ENCODE results near the gene ARHGEF18.
A peak's percentile ranks its signal among the peaks of the same experiment; 100 is the strongest.

DNA sequence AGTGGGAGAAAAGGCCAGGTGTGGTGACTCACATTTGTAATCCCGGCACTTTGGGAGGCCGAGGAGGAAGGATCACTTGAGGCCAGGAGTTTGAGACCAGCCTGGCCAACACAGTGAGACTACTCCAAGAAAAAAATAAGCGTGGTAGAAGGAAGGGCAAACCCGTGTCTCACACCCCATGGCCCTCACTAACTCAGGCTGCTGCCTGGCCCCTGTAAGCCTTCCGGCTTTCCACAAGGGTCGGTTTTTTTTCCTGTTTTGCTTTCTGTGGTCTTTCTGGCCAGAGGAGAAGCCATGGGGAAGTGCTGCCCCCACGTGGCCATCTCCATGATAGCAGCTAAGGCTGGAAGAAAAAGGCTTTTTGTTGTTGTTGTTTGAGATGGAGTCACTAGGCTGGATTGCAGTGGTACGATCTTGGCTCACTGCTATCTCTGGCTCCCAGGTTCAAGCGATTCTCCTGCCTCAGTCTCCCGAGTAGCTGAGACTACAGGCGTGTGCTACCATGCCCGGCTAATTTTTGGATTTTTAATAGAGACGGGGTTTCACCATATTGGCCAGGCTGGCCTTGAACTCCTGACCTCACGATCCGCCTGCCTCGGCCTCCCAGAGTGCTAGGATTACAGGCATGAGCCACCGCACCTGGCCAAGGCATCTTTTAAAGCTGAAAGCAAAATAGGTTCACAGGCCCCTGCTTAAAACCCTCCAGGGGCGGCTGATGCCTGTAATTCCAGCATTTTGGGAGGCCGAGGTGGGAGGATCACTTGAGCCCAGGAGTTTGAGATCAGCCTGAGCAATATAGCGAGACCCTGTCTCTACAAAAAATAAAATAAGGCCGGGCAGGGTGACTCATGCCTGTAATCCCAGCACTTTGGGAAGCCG, 7.5 kb upstream of the ARHGEF18 start:
- TF ChIP-seq, protein P1, sequence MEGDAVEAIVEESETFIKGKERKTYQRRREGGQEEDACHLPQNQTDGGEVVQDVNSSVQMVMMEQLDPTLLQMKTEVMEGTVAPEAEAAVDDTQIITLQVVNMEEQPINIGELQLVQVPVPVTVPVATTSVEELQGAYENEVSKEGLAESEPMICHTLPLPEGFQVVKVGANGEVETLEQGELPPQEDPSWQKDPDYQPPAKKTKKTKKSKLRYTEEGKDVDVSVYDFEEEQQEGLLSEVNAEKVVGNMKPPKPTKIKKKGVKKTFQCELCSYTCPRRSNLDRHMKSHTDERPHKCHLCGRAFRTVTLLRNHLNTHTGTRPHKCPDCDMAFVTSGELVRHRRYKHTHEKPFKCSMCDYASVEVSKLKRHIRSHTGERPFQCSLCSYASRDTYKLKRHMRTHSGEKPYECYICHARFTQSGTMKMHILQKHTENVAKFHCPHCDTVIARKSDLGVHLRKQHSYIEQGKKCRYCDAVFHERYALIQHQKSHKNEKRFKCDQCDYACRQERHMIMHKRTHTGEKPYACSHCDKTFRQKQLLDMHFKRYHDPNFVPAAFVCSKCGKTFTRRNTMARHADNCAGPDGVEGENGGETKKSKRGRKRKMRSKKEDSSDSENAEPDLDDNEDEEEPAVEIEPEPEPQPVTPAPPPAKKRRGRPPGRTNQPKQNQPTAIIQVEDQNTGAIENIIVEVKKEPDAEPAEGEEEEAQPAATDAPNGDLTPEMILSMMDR (IDR thresholded peaks at IDR 0.05) = peak; percentile 89 to 98 (median 96)
- TF ChIP-seq POLR2A (IDR thresholded peaks at IDR 0.05) = no peak
